HEK293 (cell line): Measurements from ENCODE around the gene FBH1.
"Not testable (repeated sequence)": the region's sequence is repeated elsewhere in the genome, so short reads cannot be mapped to it uniquely, and the experiment has no call there.

ENCODE experiments used
- CTCF ChIA-PET: fragments of 350-600 bp; formaldehyde crosslinking; extraction: SDS; loops from one replicate; lab custom pipeline; 2021; ENCODE audit warnings: antibody characterized with exemption; lab: Yijun Ruan, JAX
- POLR2A ChIA-PET: fragments of 300-600 bp; formaldehyde crosslinking; extraction: SDS; loops from one replicate; lab custom pipeline; 2020; ENCODE audit warnings: antibody characterized with exemption, inconsistent platforms; lab: Yijun Ruan, JAX
- H3K27ac ChIP-seq: fragments of 200-500 bp; sonication (Bioruptor generic); 2 replicates; pipeline ENCODE4 v1.5.1; 2014; ENCODE audit warnings: low read depth, low read length, control low read depth, inconsistent platforms; ENCODE audit errors: extremely low read depth
- H3K36me3 ChIP-seq, 2 experiments: fragments of 200-500 bp in 1 of 2; sonication (Bioruptor generic) in 1 of 2; 1 replicate in 1 of 2; 2 replicates in 1 of 2; pipeline ENCODE4 v1.5.1; 2014 to 2017; ENCODE audit warnings: inconsistent platforms in 2 of 2, low read length in 2 of 2; ENCODE audit not compliant: control insufficient read depth in 2 of 2, insufficient read depth in 1 of 2
- H3K4me1 ChIP-seq: fragments of 200-500 bp; sonication (Bioruptor generic); 2 replicates; pipeline ENCODE4 v1.5.1; 2014; ENCODE audit warnings: mild to moderate bottlenecking, low read length, inconsistent platforms; ENCODE audit not compliant: control insufficient read depth, insufficient read depth
- H3K4me3 ChIP-seq: 2 replicates; pipeline ENCODE4 v1.5.1; 2011; ENCODE audit warnings: low read depth, mild to moderate bottlenecking, control low read depth, low read length, moderate library complexity
- H3K9me3 ChIP-seq: fragments of 200-500 bp; sonication (Bioruptor generic); 2 replicates; pipeline ENCODE4 v1.5.1; 2014; ENCODE audit warnings: low read depth, low read length, inconsistent platforms; ENCODE audit not compliant: control insufficient read depth, insufficient read depth
- KLF1 ChIP-seq: fragments of 450-650 bp; formaldehyde crosslinking; IDR thresholded peaks from 2 replicates; pipeline ENCODE4 v1.5.1; 2016; ENCODE audit warnings: missing biosample characterization, missing genetic modification characterization
- KLF16 ChIP-seq: fragments of 450-650 bp; formaldehyde crosslinking; IDR thresholded peaks from 2 replicates; pipeline ENCODE4 v1.5.1; 2017; ENCODE audit warnings: missing biosample characterization, missing genetic modification characterization
- MYNN ChIP-seq: fragments of 450-650 bp; formaldehyde crosslinking; IDR thresholded peaks from 2 replicates; pipeline ENCODE4 v1.5.1; 2016; ENCODE audit warnings: missing biosample characterization, missing genetic modification characterization, borderline replicate concordance
- SP3 ChIP-seq: fragments of 450-650 bp; formaldehyde crosslinking; IDR thresholded peaks from 2 replicates; pipeline ENCODE4 v1.5.1; 2016; ENCODE audit warnings: missing biosample characterization, missing genetic modification characterization
- TSHZ1 ChIP-seq: fragments of 450-650 bp; formaldehyde crosslinking; IDR thresholded peaks from 2 replicates; pipeline ENCODE4 v1.5.1; 2016; ENCODE audit warnings: missing biosample characterization, missing genetic modification characterization, borderline replicate concordance
- ZBTB1 ChIP-seq: fragments of 450-650 bp; formaldehyde crosslinking; IDR thresholded peaks from 2 replicates; pipeline ENCODE4 v1.5.1; 2016; ENCODE audit warnings: missing biosample characterization, missing genetic modification characterization
- ZIC2 ChIP-seq: fragments of 450-650 bp; formaldehyde crosslinking; IDR thresholded peaks from 2 replicates; pipeline ENCODE4 v1.5.1; 2016; ENCODE audit warnings: missing biosample characterization, missing genetic modification characterization
- ZNF121 ChIP-seq: fragments of 450-650 bp; formaldehyde crosslinking; IDR thresholded peaks from 2 replicates; pipeline ENCODE4 v1.5.1; 2016; ENCODE audit warnings: missing biosample characterization, missing genetic modification characterization
- ZNF202 ChIP-seq: fragments of 450-650 bp; formaldehyde crosslinking; IDR thresholded peaks from 2 replicates; pipeline ENCODE4 v1.5.1; 2016; ENCODE audit warnings: missing biosample characterization, missing genetic modification characterization, borderline replicate concordance
- ZNF223 ChIP-seq: fragments of 450-650 bp; formaldehyde crosslinking; IDR thresholded peaks from 2 replicates; pipeline ENCODE4 v1.5.1; 2016; ENCODE audit warnings: missing biosample characterization, missing genetic modification characterization
- ZNF24 ChIP-seq: fragments of 450-650 bp; formaldehyde crosslinking; IDR thresholded peaks from 2 replicates; pipeline ENCODE4 v1.5.1; 2016; ENCODE audit warnings: missing biosample characterization, missing genetic modification characterization
- ZNF324 ChIP-seq: fragments of 450-650 bp; formaldehyde crosslinking; IDR thresholded peaks from 2 replicates; pipeline ENCODE4 v1.5.1; 2016; ENCODE audit warnings: missing biosample characterization, missing genetic modification characterization
- ZNF530 ChIP-seq: fragments of 450-650 bp; formaldehyde crosslinking; IDR thresholded peaks from 2 replicates; pipeline ENCODE4 v1.5.1; 2016; ENCODE audit warnings: low read depth, missing biosample characterization, missing genetic modification characterization
- ZNF623 ChIP-seq: fragments of 450-650 bp; formaldehyde crosslinking; IDR thresholded peaks from 2 replicates; pipeline ENCODE4 v1.5.1; 2016; ENCODE audit warnings: missing biosample characterization, missing genetic modification characterization
- ZNF768 ChIP-seq: fragments of 450-650 bp; formaldehyde crosslinking; IDR thresholded peaks from 2 replicates; pipeline ENCODE4 v1.5.1; 2018; ENCODE audit warnings: missing biosample characterization, mild to moderate bottlenecking, missing genetic modification characterization
- ZNF776 ChIP-seq: fragments of 450-650 bp; formaldehyde crosslinking; IDR thresholded peaks from 2 replicates; pipeline ENCODE4 v1.5.0; 2017; ENCODE audit warnings: missing biosample characterization, missing genetic modification characterization, borderline replicate concordance
- ZNF837 ChIP-seq: fragments of 450-650 bp; formaldehyde crosslinking; IDR thresholded peaks from 2 replicates; pipeline ENCODE4 v1.5.1; 2016; ENCODE audit warnings: missing biosample characterization, missing genetic modification characterization
- ZSCAN5A ChIP-seq: fragments of 450-650 bp; formaldehyde crosslinking; IDR thresholded peaks from 2 replicates; pipeline ENCODE4 v1.5.1; 2016; ENCODE audit warnings: missing biosample characterization, missing genetic modification characterization
- TF ChIP-seq, protein P1 (sequence below): fragments of 450-650 bp; formaldehyde crosslinking; IDR thresholded peaks from 2 replicates; pipeline ENCODE4 v1.5.1; 2016; ENCODE audit warnings: missing biosample characterization, missing genetic modification characterization
- TF ChIP-seq, protein P2 (sequence below): fragments of 450-650 bp; formaldehyde crosslinking; IDR thresholded peaks from 2 replicates; pipeline ENCODE4 v1.5.1; 2016; ENCODE audit warnings: missing biosample characterization, missing genetic modification characterization

FBH1 gene

GRCh38 chr10:5876181-5876768 lies 13.8 kb upstream of the FBH1 start (continued):
- no peak for TF ChIP-seq TSHZ1 (tag by site-specific recombination)

DNA sequence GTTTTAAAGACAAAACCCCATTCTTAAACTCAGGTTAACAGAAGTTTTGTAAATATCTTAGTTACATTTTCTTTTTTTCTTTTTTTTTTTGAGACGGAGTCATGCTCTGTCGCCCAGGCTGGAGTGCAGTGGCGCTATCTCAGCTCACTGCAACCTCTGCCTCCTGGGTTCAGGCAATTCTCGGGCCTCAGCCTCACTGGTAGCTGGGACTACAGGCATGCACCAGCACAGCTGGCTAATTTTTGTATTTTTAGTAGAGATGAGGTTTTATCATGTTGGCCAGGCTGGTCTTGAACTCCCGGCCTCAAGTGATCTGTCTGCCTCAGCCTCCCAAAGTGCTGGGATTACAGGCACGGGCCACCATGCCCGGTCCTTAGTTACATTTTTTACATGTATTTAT lies 13.0 kb upstream of the FBH1 start:
- H3K9me3 ChIP-seq, H3K4me3 ChIP-seq, H3K27ac ChIP-seq, H3K4me1 ChIP-seq: not testable (repeated sequence)
- POLR2A ChIA-PET = interaction anchor here (0.8 to 1.1 kb wide), 3 partner anchors 12 to 24 kb away, joined by 3 to 8 read pairs (median 3); partner anchors contain the start of genes ANKRD16 and FBH1
- CTCF ChIA-PET = interaction anchor here (1.1 kb wide), 1 partner anchor 247 kb away, joined by 3 read pairs; no protein-coding TSS in a partner anchor
- peaks cover 47 to 56% of the 10 kb centered on the region in 2 experiments for H3K36me3 ChIP-seq

- Histone ChIP-seq H3K9me3 (no peaks in the 10 kb centered on the region), H3K4me3 (no peak overlapping the region), H3K36me3 (peaks cover 68 to 77% of the 10 kb centered on the region in 2 experiments), H3K27ac (no peak overlapping the region), H3K4me1 (no peaks in the 10 kb centered on the region)
- ChIA-PET POLR2A (interaction anchor here (0.7 kb wide), 1 partner anchor 64 kb away, joined by 3 read pairs; no protein-coding TSS in a partner anchor), CTCF (interaction anchor here (1.3 to 1.6 kb wide), 2 partner anchors 8 to 10 kb away, joined by 4 read pairs; no protein-coding TSS in a partner anchor)
- TF ChIP-seq, protein P1, sequence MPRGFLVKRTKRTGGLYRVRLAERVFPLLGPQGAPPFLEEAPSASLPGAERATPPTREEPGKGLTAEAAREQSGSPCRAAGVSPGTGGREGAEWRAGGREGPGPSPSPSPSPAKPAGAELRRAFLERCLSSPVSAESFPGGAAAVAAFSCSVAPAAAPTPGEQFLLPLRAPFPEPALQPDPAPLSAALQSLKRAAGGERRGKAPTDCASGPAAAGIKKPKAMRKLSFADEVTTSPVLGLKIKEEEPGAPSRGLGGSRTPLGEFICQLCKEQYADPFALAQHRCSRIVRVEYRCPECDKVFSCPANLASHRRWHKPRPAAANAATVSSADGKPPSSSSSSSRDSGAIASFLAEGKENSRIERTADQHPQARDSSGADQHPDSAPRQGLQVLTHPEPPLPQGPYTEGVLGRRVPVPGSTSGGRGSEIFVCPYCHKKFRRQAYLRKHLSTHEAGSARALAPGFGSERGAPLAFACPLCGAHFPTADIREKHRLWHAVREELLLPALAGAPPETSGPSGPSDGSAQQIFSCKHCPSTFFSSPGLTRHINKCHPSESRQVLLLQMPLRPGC (tag by site-specific recombination) = no peak
- TF ChIP-seq ZNF24 (no peak), ZNF768 (tag by site-specific recombination) (no peak)
These were observed 7.1 kb upstream of the FBH1 start for GRCh38 chr10:5882961-5883360.

- Histone ChIP-seq H3K9me3 (no peaks in the 10 kb centered on the region), H3K36me3 (peaks cover 45 to 58% of the 10 kb centered on the region in 2 experiments), H3K4me3 (no peak overlapping the region), H3K27ac (no peak overlapping the region), H3K4me1 (no peaks in the 10 kb centered on the region)
- TF ChIP-seq ZNF776 (tag by site-specific recombination) = no peak
- no peak for TF ChIP-seq ZNF202 (tag by site-specific recombination)
- TF ChIP-seq ZNF623 (tag by site-specific recombination) = no peak
- no peak for TF ChIP-seq SP3
- no peak for TF ChIP-seq MYNN (tag by site-specific recombination)
- TF ChIP-seq ZIC2 (tag by site-specific recombination) = no peak
- TF ChIP-seq KLF1 (tag by site-specific recombination) = no peak
- no peak for TF ChIP-seq KLF16 (tag by site-specific recombination)
- TF ChIP-seq ZNF837 = no peak
- no peak for TF ChIP-seq ZNF324 (tag by site-specific recombination)
- TF ChIP-seq, protein P2, sequence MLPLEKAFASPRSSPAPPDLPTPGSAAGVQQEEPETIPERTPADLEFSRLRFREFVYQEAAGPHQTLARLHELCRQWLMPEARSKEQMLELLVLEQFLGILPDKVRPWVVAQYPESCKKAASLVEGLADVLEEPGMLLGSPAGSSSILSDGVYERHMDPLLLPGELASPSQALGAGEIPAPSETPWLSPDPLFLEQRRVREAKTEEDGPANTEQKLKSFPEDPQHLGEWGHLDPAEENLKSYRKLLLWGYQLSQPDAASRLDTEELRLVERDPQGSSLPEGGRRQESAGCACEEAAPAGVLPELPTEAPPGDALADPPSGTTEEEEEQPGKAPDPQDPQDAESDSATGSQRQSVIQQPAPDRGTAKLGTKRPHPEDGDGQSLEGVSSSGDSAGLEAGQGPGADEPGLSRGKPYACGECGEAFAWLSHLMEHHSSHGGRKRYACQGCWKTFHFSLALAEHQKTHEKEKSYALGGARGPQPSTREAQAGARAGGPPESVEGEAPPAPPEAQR (tag by site-specific recombination) = no peak
- no peak for TF ChIP-seq ZNF223 (tag by site-specific recombination)
- no peak for TF ChIP-seq ZNF121 (tag by site-specific recombination)
- no peak for TF ChIP-seq ZNF530
- TF ChIP-seq ZBTB1 (tag by site-specific recombination) = no peak
- no peak for TF ChIP-seq ZSCAN5A (tag by site-specific recombination)
- ChIA-PET POLR2A (no interaction called here), CTCF (interaction anchor here (0.6 to 0.7 kb wide), 2 partner anchors 12 to 22 kb away, joined by 4 to 5 read pairs; no protein-coding TSS in a partner anchor)
These were observed 4.4 kb upstream of the FBH1 start for GRCh38 chr10:5885619-5886018.
